HEK293 (cell line): ENCODE data around the gene KRT80.
A peak's percentile ranks its signal among the peaks of the same experiment; 100 is the strongest.

ENCODE experiments used
- CTCF ChIA-PET: fragments of 350-600 bp; formaldehyde crosslinking; extraction: SDS; loops from one replicate; lab custom pipeline; 2021; ENCODE audit warnings: antibody characterized with exemption; lab: Yijun Ruan, JAX
- POLR2A ChIA-PET: fragments of 300-600 bp; formaldehyde crosslinking; extraction: SDS; loops from one replicate; lab custom pipeline; 2020; ENCODE audit warnings: antibody characterized with exemption, inconsistent platforms; lab: Yijun Ruan, JAX
- H3K27ac ChIP-seq: fragments of 200-500 bp; sonication (Bioruptor generic); 2 replicates; pipeline ENCODE4 v1.5.1; 2014; ENCODE audit warnings: low read depth, low read length, control low read depth, inconsistent platforms; ENCODE audit errors: extremely low read depth
- H3K36me3 ChIP-seq, 2 experiments: fragments of 200-500 bp in 1 of 2; sonication (Bioruptor generic) in 1 of 2; 1 replicate in 1 of 2; 2 replicates in 1 of 2; pipeline ENCODE4 v1.5.1; 2014 to 2017; ENCODE audit warnings: inconsistent platforms in 2 of 2, low read length in 2 of 2; ENCODE audit not compliant: control insufficient read depth in 2 of 2, insufficient read depth in 1 of 2
- H3K4me1 ChIP-seq: fragments of 200-500 bp; sonication (Bioruptor generic); 2 replicates; pipeline ENCODE4 v1.5.1; 2014; ENCODE audit warnings: mild to moderate bottlenecking, low read length, inconsistent platforms; ENCODE audit not compliant: control insufficient read depth, insufficient read depth
- H3K4me3 ChIP-seq: 2 replicates; pipeline ENCODE4 v1.5.1; 2011; ENCODE audit warnings: low read depth, mild to moderate bottlenecking, control low read depth, low read length, moderate library complexity
- H3K9me3 ChIP-seq: fragments of 200-500 bp; sonication (Bioruptor generic); 2 replicates; pipeline ENCODE4 v1.5.1; 2014; ENCODE audit warnings: low read depth, low read length, inconsistent platforms; ENCODE audit not compliant: control insufficient read depth, insufficient read depth
- AEBP2 ChIP-seq: fragments of 450-650 bp; formaldehyde crosslinking; IDR thresholded peaks from 2 replicates; pipeline ENCODE4 v1.5.1; 2016; ENCODE audit warnings: missing biosample characterization, missing genetic modification characterization, borderline replicate concordance
- KLF10 ChIP-seq: fragments of 450-650 bp; IDR thresholded peaks from 2 replicates; pipeline ENCODE4 v1.5.1; 2018; ENCODE audit warnings: missing biosample characterization, mild to moderate bottlenecking, missing genetic modification characterization
- PBX3 ChIP-seq: sonication (generic); formaldehyde crosslinking; IDR thresholded peaks from 2 replicates; pipeline ENCODE4 v1.8.1; 2022; ENCODE audit warnings: mild to moderate bottlenecking, moderate library complexity, missing genetic modification reagents
- SETDB1 ChIP-seq: IDR thresholded peaks from one replicate; pipeline ENCODE4 v1.6.1; 2017; ENCODE audit warnings: mild to moderate bottlenecking, low read length, moderate library complexity, mixed read lengths; ENCODE audit not compliant: insufficient read length
- TSHZ1 ChIP-seq: fragments of 450-650 bp; formaldehyde crosslinking; IDR thresholded peaks from 2 replicates; pipeline ENCODE4 v1.5.1; 2016; ENCODE audit warnings: missing biosample characterization, missing genetic modification characterization, borderline replicate concordance
- ZBTB8A ChIP-seq: fragments of 450-650 bp; formaldehyde crosslinking; IDR thresholded peaks from 2 replicates; pipeline ENCODE4 v1.5.1; 2016; ENCODE audit warnings: missing biosample characterization, missing genetic modification characterization
- ZNF112 ChIP-seq: fragments of 450-650 bp; formaldehyde crosslinking; IDR thresholded peaks from 2 replicates; pipeline ENCODE4 v1.5.0; 2017; ENCODE audit warnings: missing biosample characterization, missing genetic modification characterization
- ZNF121 ChIP-seq: fragments of 450-650 bp; formaldehyde crosslinking; IDR thresholded peaks from 2 replicates; pipeline ENCODE4 v1.5.1; 2016; ENCODE audit warnings: missing biosample characterization, missing genetic modification characterization
- ZNF148 ChIP-seq: fragments of 450-650 bp; formaldehyde crosslinking; IDR thresholded peaks from 2 replicates; pipeline ENCODE4 v1.5.0; 2017; ENCODE audit warnings: missing biosample characterization, missing genetic modification characterization, borderline replicate concordance
- ZNF302 ChIP-seq: fragments of 450-650 bp; formaldehyde crosslinking; IDR thresholded peaks from 2 replicates; pipeline ENCODE4 v1.5.1; 2016; ENCODE audit warnings: missing biosample characterization, missing genetic modification characterization, low read depth
- ZNF37A ChIP-seq: fragments of 450-650 bp; IDR thresholded peaks from 2 replicates; pipeline ENCODE4 v1.5.1; 2018; ENCODE audit warnings: missing biosample characterization, missing genetic modification characterization
- ZNF404 ChIP-seq: fragments of 450-650 bp; formaldehyde crosslinking; IDR thresholded peaks from 2 replicates; pipeline ENCODE4 v1.5.1; 2017; ENCODE audit warnings: missing biosample characterization, missing genetic modification characterization
- ZNF529 ChIP-seq: fragments of 450-650 bp; formaldehyde crosslinking; IDR thresholded peaks from 2 replicates; pipeline ENCODE4 v1.5.1; 2017; ENCODE audit warnings: missing genetic modification characterization, missing biosample characterization; ENCODE audit not compliant: insufficient replicate concordance
- ZNF544 ChIP-seq: fragments of 450-650 bp; formaldehyde crosslinking; IDR thresholded peaks from 2 replicates; pipeline ENCODE4 v1.5.0; 2017; ENCODE audit warnings: missing biosample characterization, missing genetic modification characterization
- ZNF580 ChIP-seq: fragments of 450-650 bp; formaldehyde crosslinking; IDR thresholded peaks from 2 replicates; pipeline ENCODE4 v1.5.1; 2016; ENCODE audit warnings: missing biosample characterization, missing genetic modification characterization
- ZNF645 ChIP-seq: fragments of 450-650 bp; formaldehyde crosslinking; IDR thresholded peaks from 2 replicates; pipeline ENCODE4; 2016; ENCODE audit warnings: missing biosample characterization, missing genetic modification characterization

KRT80 gene

GRCh38 chr12:52146822-52147366 lies 44.9 kb downstream of the KRT80 start:
- H3K4me3 ChIP-seq = no peak overlapping the region
- no peak for TF ChIP-seq ZNF37A (tag by site-specific recombination)
- no peak for TF ChIP-seq PBX3 (CRISPR knock-in tag)
- no peak for TF ChIP-seq ZNF404 (tag by site-specific recombination)
- no peak for TF ChIP-seq KLF10 (tag by site-specific recombination)
- TF ChIP-seq ZNF529 (tag by site-specific recombination) = no peak
- TF ChIP-seq SETDB1 = no peak
- TF ChIP-seq ZNF645 = no peak
- no peak for TF ChIP-seq ZNF302 (tag by site-specific recombination)
- TF ChIP-seq ZNF121 (tag by site-specific recombination) = no peak
- H3K36me3 ChIP-seq = no peaks in the 10 kb centered on the region
- CTCF ChIA-PET = interaction anchor here (0.5 to 5.8 kb wide), 18 partner anchors 8 to 834 kb away, joined by 3 to 88 read pairs (median 4); no protein-coding TSS in a partner anchor
- H3K27ac ChIP-seq = no peak overlapping the region
- H3K4me1 ChIP-seq = no peaks in the 10 kb centered on the region; the same call in 1 of the 2 replicates
- H3K9me3 ChIP-seq = no peaks in the 10 kb centered on the region
- POLR2A ChIA-PET = interaction anchor here (0.6 to 2.0 kb wide), 10 partner anchors 9 to 757 kb away, joined by 3 to 12 read pairs (median 4); partner anchors contain the start of genes KRT8 and KRT80

- TF ChIP-seq ZNF544 (tag by site-specific recombination) (no peak), TSHZ1 (tag by site-specific recombination) (no peak), ZNF580 (tag by site-specific recombination) (no peak), ZBTB8A (tag by site-specific recombination) (peak; percentile 40; the same call in 1 of the 2 replicates), ZNF112 (tag by site-specific recombination) (no peak), AEBP2 (tag by site-specific recombination) (no peak), ZNF148 (tag by site-specific recombination) (no peak)
- Histone ChIP-seq H3K36me3 (no peaks in the 10 kb centered on the region), H3K27ac (no peak overlapping the region), H3K9me3 (no peaks in the 10 kb centered on the region), H3K4me1 (no peaks in the 10 kb centered on the region; the same call in 1 of the 2 replicates), H3K4me3 (no peak overlapping the region)
- POLR2A ChIA-PET = interaction anchor here (0.9 to 2.0 kb wide), 5 partner anchors 9 to 758 kb away, joined by 4 to 12 read pairs (median 5); partner anchors contain the start of genes KRT8 and KRT80
- CTCF ChIA-PET = interaction anchor here (0.5 to 5.8 kb wide), 16 partner anchors 9 to 835 kb away, joined by 3 to 88 read pairs (median 4); no protein-coding TSS in a partner anchor
These were observed 45.6 kb downstream of the KRT80 start for GRCh38 chr12:52146089-52146821.
